Pancreas (tissue), 10 donors: ENCODE measurements around the gene ZCCHC10. TPM values are rescaled to one million over a fixed set of nuclear protein-coding genes. Genes with fewer than 3 reads are reported as not detected.
"Not testable (repeated sequence)": the region's sequence is repeated elsewhere in the genome, so short reads cannot be mapped to it uniquely, and the experiment has no call there.

Experiments
- ATAC-seq, 4 donors: fragments of 200-7000 bp; cut with Tn5 transposase; one replicate each; pipeline versions ENCODE4 v1.8.0 to v1.9.1; 2020; ENCODE audit warnings: mild to moderate bottlenecking in 4 of 4, moderate library complexity in 4 of 4
- DNase-seq, 6 donors: peaks; one replicate each; pipeline ENCODE4 v3.0.0-alpha.2; 2020
- FAIRE-seq: peaks from 2 replicates; lab custom pipeline; 2012; peaks lifted over from hg19 to GRCh38; lab: Jason Lieb, UNC
- H3K27ac ChIP-seq, 4 donors: fragments of 200-600 bp; sonication (generic); 1 replicate in 3 of 4; 2 replicates in 1 of 4; pipeline versions ENCODE4 v1.5.0 to v1.8.0; 2020
- H3K27me3 ChIP-seq, 4 donors: fragments of 200-600 bp; one replicate each; pipeline ENCODE4 v1.8.0; 2021
- H3K36me3 ChIP-seq, 3 donors: fragments of 200-600 bp; sonication (generic) in 1 of 3; one replicate each; pipeline versions ENCODE4 v1.5.0 to v1.8.0; 2020 to 2021
- H3K4me1 ChIP-seq, 3 donors: fragments of 200-600 bp; one replicate each; pipeline ENCODE4 v1.8.0; 2021
- H3K4me3 ChIP-seq, 4 donors: fragments of 200-600 bp; sonication (generic) in 2 of 4; one replicate each; pipeline versions ENCODE4 v1.5.0 to v1.8.0; 2020 to 2021
- H3K9me3 ChIP-seq, 4 donors: fragments of 200-600 bp; one replicate each; pipeline ENCODE4 v1.8.0; 2021
- WGBS, 2 donors: extraction: QIAGEN DNeasy Blood & Tissue Kit; methylation state at CpG; one replicate each; pipeline ENCODE4 v1.1.7; 2013; 5-methylcytosine and 5-hydroxymethylcytosine counted together
- intact Hi-C, 3 donors: fragments of 100-400 bp; cut with DNase I; formaldehyde crosslinking; loops; one replicate each; pipeline versions ENCODE4 v1.11.1 to v1.14.2; 2022
- polyA plus RNA-seq, 2 donors: library from polyadenylated mRNA; stranded (reverse); fragments of 200-250 nt; gene quantifications; one replicate each; pipeline ENCODE4 v1.2.3, GENCODE V29; 2013
- total RNA-seq, 6 donors: library from RNA; stranded (reverse); fragmentation: NEBNext Ultra II Directional in 4 of 6; extraction: Animal tissue kit (Norgen Biotek cat#: 25700) in 4 of 6; gene quantifications; one replicate each; pipeline versions ENCODE4 v1.2.1 to v1.2.4, GENCODE V29; 2021 to 2023
- TF ChIP-seq, protein P1 (sequence below), 4 donors: fragments of 200-600 bp; sonication (generic) in 3 of 4; IDR thresholded peaks; one replicate each; pipeline versions ENCODE4 v1.5.0 to v1.8.0; 2021; ENCODE audit warnings: antibody characterized with exemption in 4 of 4
- donor health status: healthy with polysubstance abuse.
- donor health status: DM: no; HTN: no; CAD: no; lungs with moderate emphysema.
- donor health status: DM: no; HTN: no; CAD: no.
- donor health status: control.
- donor health status: control.
- donor health status: Bipolar disorder and iron deficiency.
- donor health status: DM: yes; HTN: yes; CAD: no.
- donor health status: DM: no; HTN: no; CAD: no.
- donor health status: DM: no; HTN: no; CAD: no.
- donor health status: DM: yes; HTN: yes; CAD: no.

ZCCHC10 gene
- total and polyA plus RNA-seq, 8 donors = 4.8 to 13.3 (median 9.1) TPM

DNA sequence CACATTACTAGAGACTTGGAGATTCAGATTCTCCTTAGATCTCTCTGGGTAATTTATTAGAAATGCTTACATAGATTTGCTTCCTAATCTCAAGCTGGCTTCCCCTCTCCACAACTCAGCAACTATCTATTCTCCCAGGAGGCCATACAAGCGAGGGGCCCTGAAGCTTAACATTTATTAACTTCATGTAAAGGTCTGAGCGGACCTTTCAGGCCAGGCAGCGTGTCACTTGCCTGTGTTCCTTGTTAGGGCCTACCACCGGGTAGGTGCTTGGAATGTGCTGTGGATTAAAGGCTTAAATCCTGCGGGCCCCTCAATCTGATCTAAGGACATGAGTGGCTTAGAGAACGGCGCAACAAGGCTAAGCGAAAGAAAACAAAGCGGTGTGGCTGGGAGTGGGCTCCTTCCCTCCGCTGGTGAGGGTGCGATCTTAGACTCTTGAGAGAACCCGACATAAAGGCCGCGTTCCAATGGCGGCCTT is 24.8 kb upstream of the ZCCHC10 start:
- intact Hi-C loops = no loop called here
- no peaks in the 10 kb centered on the region for H3K36me3 ChIP-seq
- WGBS, 2 donors = 0 to 1% methylated on average over 15 of the region's 15 CpGs
- FAIRE-seq (no peak), DNase-seq (no peak), ATAC-seq (peak; percentile 4 to 12 (median 6))
- H3K4me3 ChIP-seq = peak overlapping the region; percentile 58 to 93 (median 84)
- TF ChIP-seq, protein P1, sequence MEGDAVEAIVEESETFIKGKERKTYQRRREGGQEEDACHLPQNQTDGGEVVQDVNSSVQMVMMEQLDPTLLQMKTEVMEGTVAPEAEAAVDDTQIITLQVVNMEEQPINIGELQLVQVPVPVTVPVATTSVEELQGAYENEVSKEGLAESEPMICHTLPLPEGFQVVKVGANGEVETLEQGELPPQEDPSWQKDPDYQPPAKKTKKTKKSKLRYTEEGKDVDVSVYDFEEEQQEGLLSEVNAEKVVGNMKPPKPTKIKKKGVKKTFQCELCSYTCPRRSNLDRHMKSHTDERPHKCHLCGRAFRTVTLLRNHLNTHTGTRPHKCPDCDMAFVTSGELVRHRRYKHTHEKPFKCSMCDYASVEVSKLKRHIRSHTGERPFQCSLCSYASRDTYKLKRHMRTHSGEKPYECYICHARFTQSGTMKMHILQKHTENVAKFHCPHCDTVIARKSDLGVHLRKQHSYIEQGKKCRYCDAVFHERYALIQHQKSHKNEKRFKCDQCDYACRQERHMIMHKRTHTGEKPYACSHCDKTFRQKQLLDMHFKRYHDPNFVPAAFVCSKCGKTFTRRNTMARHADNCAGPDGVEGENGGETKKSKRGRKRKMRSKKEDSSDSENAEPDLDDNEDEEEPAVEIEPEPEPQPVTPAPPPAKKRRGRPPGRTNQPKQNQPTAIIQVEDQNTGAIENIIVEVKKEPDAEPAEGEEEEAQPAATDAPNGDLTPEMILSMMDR (IDR thresholded peaks at IDR 0.05) = no peak
- peak overlapping the region; percentile 91 to 100 (median 99) for H3K27ac ChIP-seq
- peaks cover 10 to 20% (median 17%) of the 10 kb centered on the region in 3 donors for H3K4me1 ChIP-seq
- no peaks in the 10 kb centered on the region for H3K9me3 ChIP-seq
- no peaks in the 10 kb centered on the region for H3K27me3 ChIP-seq

DNA sequence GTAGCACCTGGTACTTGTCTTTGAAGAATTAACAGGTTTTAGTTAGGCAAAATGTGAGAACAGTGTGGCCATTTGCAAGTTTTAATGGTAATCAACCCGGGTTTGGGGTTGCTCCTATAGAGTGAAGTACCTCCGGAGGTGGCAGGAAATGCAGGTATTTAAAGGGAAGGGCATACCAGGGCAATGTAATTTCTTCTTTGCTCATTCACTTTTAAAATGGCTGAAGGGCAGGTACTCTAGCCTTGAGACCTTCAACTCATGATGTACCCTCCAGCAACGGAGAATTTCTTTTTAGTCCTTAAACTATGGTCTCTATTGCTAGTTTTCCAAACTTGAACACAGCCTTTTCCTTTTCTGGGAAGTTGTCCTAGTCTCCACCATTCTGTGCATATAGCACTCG is 24.2 kb upstream of the ZCCHC10 start:
- WGBS, 2 donors = 41 to 46% methylated on average over 4 of the region's 4 CpGs
- no peak for FAIRE-seq
- Histone ChIP-seq H3K27ac (peak overlapping the region in 3 of 4 donors; percentile 98 to 100 (median 100)), H3K36me3 (no peaks in the 10 kb centered on the region), H3K9me3 (no peaks in the 10 kb centered on the region), H3K4me1 (peaks cover 10 to 20% (median 17%) of the 10 kb centered on the region in 3 donors), H3K27me3 (no peaks in the 10 kb centered on the region), H3K4me3 (peak overlapping the region in 2 of 4 donors; percentile 89 to 93)
- TF ChIP-seq, protein P1 (IDR thresholded peaks at IDR 0.05) = no peak
- intact Hi-C loops = no loop called here
- no peak for ATAC-seq
- no peak for DNase-seq

DNA sequence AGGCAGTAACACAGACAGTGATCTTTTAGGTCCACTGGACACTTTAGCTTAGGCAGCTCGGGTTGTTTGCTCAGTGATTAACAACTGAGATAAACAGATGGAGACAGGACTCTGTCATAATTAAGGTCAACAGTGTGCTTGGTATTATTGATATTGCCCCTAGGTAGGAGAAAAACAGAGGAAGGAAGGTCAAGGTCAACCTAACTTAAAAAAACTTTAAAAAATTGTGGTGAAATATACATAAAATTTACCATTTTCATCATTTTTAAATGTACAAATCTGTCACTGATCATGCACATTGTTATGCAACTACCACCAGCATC is 23.3 kb upstream of the ZCCHC10 start:
- Histone ChIP-seq H3K9me3 (no peaks in the 10 kb centered on the region), H3K36me3 (no peaks in the 10 kb centered on the region), H3K27me3 (no peaks in the 10 kb centered on the region), H3K27ac (no peak overlapping the region), H3K4me1 (peaks cover 10 to 20% (median 13%) of the 10 kb centered on the region in 3 donors), H3K4me3 (no peak overlapping the region)
- ATAC-seq = no peak
- intact Hi-C loops = no loop called here
- TF ChIP-seq, protein P1 (IDR thresholded peaks at IDR 0.05) = no peak
- 10 to 18% methylated on average over 1 of the region's 1 CpG for WGBS, 2 donors
- DNase-seq = no peak
- no peak for FAIRE-seq

DNA sequence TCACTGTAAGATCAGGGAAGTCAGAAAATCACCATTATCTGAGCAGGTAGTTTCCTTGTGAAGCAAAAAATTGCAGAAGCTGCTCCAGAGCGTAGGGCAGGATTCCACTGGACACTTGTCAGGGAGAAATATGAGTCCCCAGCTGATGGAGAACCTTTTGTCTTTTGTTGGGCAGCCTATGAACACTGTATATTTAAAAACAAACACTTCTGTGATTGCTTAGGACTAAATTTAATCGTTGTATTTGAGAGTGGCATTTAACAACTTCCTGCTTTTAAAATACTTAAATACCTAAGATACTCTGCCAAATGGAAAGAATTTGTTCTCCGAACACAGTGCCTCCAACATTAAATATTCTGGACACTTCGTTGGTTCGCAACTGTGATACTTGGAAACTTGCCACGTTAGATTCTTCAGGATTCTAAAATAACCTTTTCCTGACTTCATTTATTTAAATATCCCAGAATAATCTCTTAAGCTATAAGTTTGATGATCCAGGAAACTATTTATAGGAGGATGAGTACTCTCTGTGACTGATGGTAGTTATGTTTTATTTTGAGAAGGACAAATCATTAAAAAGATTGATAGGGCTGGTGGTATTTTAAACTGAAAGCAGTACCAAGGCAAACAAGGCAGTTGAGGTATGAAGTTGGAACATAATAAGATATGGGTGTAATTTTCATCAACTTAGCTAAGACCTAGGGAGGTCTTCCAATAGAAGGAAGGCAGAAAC is 22.8 kb upstream of the ZCCHC10 start:
- ATAC-seq = no peak
- no peaks in the 10 kb centered on the region for H3K36me3 ChIP-seq
- H3K27me3 ChIP-seq = no peaks in the 10 kb centered on the region
- no peak overlapping the region for H3K4me3 ChIP-seq
- no peak for DNase-seq
- 55 to 60% methylated on average over 6 of the region's 6 CpGs for WGBS, 2 donors
- TF ChIP-seq, protein P1 (IDR thresholded peaks at IDR 0.05) = no peak
- intact Hi-C loops = no loop called here
- FAIRE-seq = no peak
- H3K27ac ChIP-seq = no peak overlapping the region
- H3K4me1 ChIP-seq = peaks cover 9 to 20% (median 10%) of the 10 kb centered on the region in 3 donors
- no peaks in the 10 kb centered on the region for H3K9me3 ChIP-seq

- no peak overlapping the region for H3K4me3 ChIP-seq
- TF ChIP-seq, protein P1 (IDR thresholded peaks at IDR 0.05) = no peak
- intact Hi-C loops = no loop called here
- H3K27ac ChIP-seq = no peak overlapping the region
- WGBS, 2 donors = 93 to 96% methylated on average over 19 of the region's 19 CpGs
- H3K36me3 ChIP-seq = no peaks in the 10 kb centered on the region
- no peak for ATAC-seq
- peak in 2 of 6 donors; percentile 28 to 65 for DNase-seq
- peaks cover 6 to 13% (median 9%) of the 10 kb centered on the region in 3 donors for H3K4me1 ChIP-seq
- H3K9me3 ChIP-seq = no peaks in the 10 kb centered on the region
- no peaks in the 10 kb centered on the region for H3K27me3 ChIP-seq
- FAIRE-seq = no peak
Measured at GRCh38 chr5:133047404-133047803, 21.1 kb upstream of the ZCCHC10 start.

- H3K4me3 ChIP-seq, ATAC-seq, H3K36me3 ChIP-seq, DNase-seq, FAIRE-seq, H3K27me3 ChIP-seq, H3K9me3 ChIP-seq, H3K27ac ChIP-seq, intact Hi-C loops: not testable (repeated sequence)
- peaks cover 6 to 13% (median 9%) of the 10 kb centered on the region in 3 donors for H3K4me1 ChIP-seq
- WGBS, 2 donors = 92% methylated on average over 8 of the region's 8 CpGs
Measured at GRCh38 chr5:133046560-133046959, 20.2 kb upstream of the ZCCHC10 start.
